ENCODE data around the gene FAM216A. TPM values are rescaled to one million over a fixed set of nuclear protein-coding genes. Genes with fewer than 3 reads are reported as not detected.
"Not testable (repeated sequence)": the region's sequence is repeated elsewhere in the genome, so short reads cannot be mapped to it uniquely, and the experiment has no call there.

The FAM216A gene
- polyA plus RNA-seq, 1 experiment: 13.0 TPM

GRCh38 chr12:110465024-110465423, 3.6 kb upstream of the FAM216A start:
- TF ChIP-seq CTCF (IDR thresholded peaks at IDR 0.05; ENCODE audit: insufficient read depth, low read depth, low read length): no peak
- POLR2A ChIA-PET: no interaction called here
- no peak for DNase-seq (ENCODE audit: low read depth)
- H3K36me3 ChIP-seq (ENCODE audit: control insufficient read depth, insufficient read depth, low read length): no peaks in the 10 kb centered on the region; the same call in 1 of the 2 replicates
- CTCF ChIA-PET: interaction anchor here (1.0 kb wide), 1 partner anchor 13 kb away, joined by 3 read pairs; no protein-coding TSS in a partner anchor
- no peaks in the 10 kb centered on the region for H3K27me3 ChIP-seq (ENCODE audit: control insufficient read depth, insufficient read depth, low read length)
- H3K4me3 ChIP-seq (ENCODE audit: low read depth, low read length): no peak overlapping the region

- CTCF ChIA-PET: interaction anchor here (0.6 kb wide), 1 partner anchor 361 kb away, joined by 5 read pairs; no protein-coding TSS in a partner anchor
Measured at GRCh38 chr12:110465765-110466164, 2.9 kb upstream of the FAM216A start.

GRCh38 chr12:110466791-110467190, 1.9 kb upstream of the FAM216A start:
- CTCF ChIA-PET: no interaction called here
- TF ChIP-seq CTCF (IDR thresholded peaks at IDR 0.05; ENCODE audit: insufficient read depth, low read depth, low read length): no peak
- H3K36me3 ChIP-seq (ENCODE audit: control insufficient read depth, insufficient read depth, low read length): no peaks in the 10 kb centered on the region; the same call in 1 of the 2 replicates
- no peaks in the 10 kb centered on the region for H3K27me3 ChIP-seq (ENCODE audit: control insufficient read depth, insufficient read depth, low read length)
- POLR2A ChIA-PET: no interaction called here
- H3K4me3 ChIP-seq (ENCODE audit: low read depth, low read length): no peak overlapping the region
- no peak for DNase-seq (ENCODE audit: low read depth)

More at GRCh38 chr12:110465765-110466164, 2.9 kb upstream of the FAM216A start:
- H3K4me3 ChIP-seq (ENCODE audit: low read depth, low read length); H3K36me3 ChIP-seq (ENCODE audit: control insufficient read depth, insufficient read depth, low read length); POLR2A ChIA-PET; H3K27me3 ChIP-seq (ENCODE audit: control insufficient read depth, insufficient read depth, low read length); DNase-seq (ENCODE audit: low read depth): not testable (repeated sequence)

- TF ChIP-seq CTCF (IDR thresholded peaks at IDR 0.05; ENCODE audit: insufficient read depth, low read depth, low read length): no peak
- H3K4me3 ChIP-seq (ENCODE audit: low read depth, low read length): peak overlapping the region; percentile 77
- POLR2A ChIA-PET: interaction anchor here (0.5 to 1.2 kb wide), 4 partner anchors 13 to 430 kb away, joined by 3 to 8 read pairs (median 6); partner anchors contain the start of gene ARPC3
- CTCF ChIA-PET: interaction anchor here (0.7 to 2.5 kb wide), 14 partner anchors 9 to 135 kb away, joined by 3 to 52 read pairs (median 4); partner anchors contain the start of genes ARPC3, RAD9B and VPS29
- no peak for DNase-seq (ENCODE audit: low read depth)
- H3K36me3 ChIP-seq (ENCODE audit: control insufficient read depth, insufficient read depth, low read length): no peaks in the 10 kb centered on the region; the same call in 1 of the 2 replicates
- no peaks in the 10 kb centered on the region for H3K27me3 ChIP-seq (ENCODE audit: control insufficient read depth, insufficient read depth, low read length)
Measured at GRCh38 chr12:110467847-110468213, 815 bp upstream of the FAM216A start.

- Histone ChIP-seq H3K27me3 (ENCODE audit: control insufficient read depth, insufficient read depth, low read length) (no peaks in the 10 kb centered on the region), H3K4me3 (ENCODE audit: low read depth, low read length) (no peak overlapping the region), H3K36me3 (ENCODE audit: control insufficient read depth, insufficient read depth, low read length) (no peaks in the 10 kb centered on the region)
- POLR2A ChIA-PET: no interaction called here
- no peak for TF ChIP-seq CTCF (IDR thresholded peaks at IDR 0.05; ENCODE audit: insufficient read depth, low read depth, low read length)
- CTCF ChIA-PET: interaction anchor here (0.8 kb wide), 1 partner anchor 15 kb away, joined by 4 read pairs; no protein-coding TSS in a partner anchor
- no peak for DNase-seq (ENCODE audit: low read depth)
Measured at GRCh38 chr12:110475426-110475825, 6.8 kb downstream of the FAM216A start.
